GM18498 (cell line): ENCODE measurements around the gene LARGE1.

Experiments
- ATAC-seq: cut with Tn5 transposase; IDR thresholded peaks from one replicate; pipeline ENCODE4 v1.9.1; 2021; ENCODE audit warnings: mild to moderate bottlenecking, moderate library complexity; ENCODE audit not compliant: unreplicated experiment

LARGE1 gene

GRCh38 chr22:33914699-33915098 lies 5.6 kb downstream of the LARGE1 start:
- ATAC-seq: no peak

GRCh38 chr22:33914131-33914530 lies 6.1 kb downstream of the LARGE1 start:
- ATAC-seq: no peak

- no peak for ATAC-seq
Measured at GRCh38 chr22:33913188-33913587, 7.1 kb downstream of the LARGE1 start.

GRCh38 chr22:33909911-33910310 lies 10.4 kb downstream of the LARGE1 start:
- ATAC-seq: no peak

GRCh38 chr22:33909075-33909458 lies 11.2 kb downstream of the LARGE1 start:
- ATAC-seq: no peak

GRCh38 chr22:33908171-33909074 lies 11.9 kb downstream of the LARGE1 start:
- ATAC-seq: no peak

- no peak for ATAC-seq
Measured at GRCh38 chr22:33906954-33907353, 13.3 kb downstream of the LARGE1 start.

GRCh38 chr22:33906475-33906874 lies 13.8 kb downstream of the LARGE1 start:
- no peak for ATAC-seq

GRCh38 chr22:33903012-33903411 lies 17.3 kb downstream of the LARGE1 start:
- ATAC-seq: no peak

GRCh38 chr22:33902073-33902472 lies 18.2 kb downstream of the LARGE1 start:
- ATAC-seq: no peak

- ATAC-seq: no peak
Measured at GRCh38 chr22:33898121-33898520, 22.2 kb downstream of the LARGE1 start.

GRCh38 chr22:33897448-33897835 lies 22.8 kb downstream of the LARGE1 start:
- no peak for ATAC-seq

GRCh38 chr22:33896575-33897447 lies 23.5 kb downstream of the LARGE1 start:
- ATAC-seq: no peak

GRCh38 chr22:33896154-33896553 lies 24.1 kb downstream of the LARGE1 start:
- ATAC-seq: no peak

GRCh38 chr22:33895444-33895843 lies 24.8 kb downstream of the LARGE1 start:
- no peak for ATAC-seq

GRCh38 chr22:33894515-33894914 lies 25.8 kb downstream of the LARGE1 start:
- ATAC-seq: no peak

GRCh38 chr22:33894036-33894435 lies 26.2 kb downstream of the LARGE1 start:
- ATAC-seq: no peak

GRCh38 chr22:33893512-33893911 lies 26.8 kb downstream of the LARGE1 start:
- no peak for ATAC-seq

- ATAC-seq: no peak
Measured at GRCh38 chr22:33891992-33892391, 28.3 kb downstream of the LARGE1 start.

- no peak for ATAC-seq
Measured at GRCh38 chr22:33891455-33891854, 28.8 kb downstream of the LARGE1 start.

GRCh38 chr22:33889748-33890147 lies 30.5 kb downstream of the LARGE1 start:
- no peak for ATAC-seq

GRCh38 chr22:33888821-33889220 lies 31.5 kb downstream of the LARGE1 start:
- no peak for ATAC-seq
